ENCODE data around the gene GOLGA8R.
"Not testable (repeated sequence)": the region's sequence is repeated elsewhere in the genome, so short reads cannot be mapped to it uniquely, and the experiment has no call there.

GRCh38 chr15:30438348-30438747 is 24.3 kb upstream of the GOLGA8R start:
- TF ChIP-seq CTCF (conservative IDR thresholded peaks at IDR 0.05); EZH2 (IDR thresholded peaks at IDR 0.05; ENCODE audit: low read depth): not testable (repeated sequence)

All from PC-9 (cell line).